Measurements from ENCODE around the gene LILRB1. TPM values are rescaled to one million over a fixed set of nuclear protein-coding genes. Genes with fewer than 3 reads are reported as not detected.
A peak's percentile ranks its signal among the peaks of the same experiment; 100 is the strongest.
"Not testable (repeated sequence)": the region's sequence is repeated elsewhere in the genome, so short reads cannot be mapped to it uniquely, and the experiment has no call there.

Gene LILRB1
- total RNA-seq, 1 donor from 2014 or later: 23.6 TPM

- no peaks in the 10 kb centered on the region for H3K9me3 ChIP-seq
- H3K4me1 ChIP-seq: no peaks in the 10 kb centered on the region
- H3K36me3 ChIP-seq: no peaks in the 10 kb centered on the region
- peak; percentile 55 for ATAC-seq
- intact Hi-C loops (cut with DNase I): no loop called here
- TF ChIP-seq, protein P1, sequence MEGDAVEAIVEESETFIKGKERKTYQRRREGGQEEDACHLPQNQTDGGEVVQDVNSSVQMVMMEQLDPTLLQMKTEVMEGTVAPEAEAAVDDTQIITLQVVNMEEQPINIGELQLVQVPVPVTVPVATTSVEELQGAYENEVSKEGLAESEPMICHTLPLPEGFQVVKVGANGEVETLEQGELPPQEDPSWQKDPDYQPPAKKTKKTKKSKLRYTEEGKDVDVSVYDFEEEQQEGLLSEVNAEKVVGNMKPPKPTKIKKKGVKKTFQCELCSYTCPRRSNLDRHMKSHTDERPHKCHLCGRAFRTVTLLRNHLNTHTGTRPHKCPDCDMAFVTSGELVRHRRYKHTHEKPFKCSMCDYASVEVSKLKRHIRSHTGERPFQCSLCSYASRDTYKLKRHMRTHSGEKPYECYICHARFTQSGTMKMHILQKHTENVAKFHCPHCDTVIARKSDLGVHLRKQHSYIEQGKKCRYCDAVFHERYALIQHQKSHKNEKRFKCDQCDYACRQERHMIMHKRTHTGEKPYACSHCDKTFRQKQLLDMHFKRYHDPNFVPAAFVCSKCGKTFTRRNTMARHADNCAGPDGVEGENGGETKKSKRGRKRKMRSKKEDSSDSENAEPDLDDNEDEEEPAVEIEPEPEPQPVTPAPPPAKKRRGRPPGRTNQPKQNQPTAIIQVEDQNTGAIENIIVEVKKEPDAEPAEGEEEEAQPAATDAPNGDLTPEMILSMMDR (IDR thresholded peaks at IDR 0.05): no peak
- H3K27me3 ChIP-seq: peaks cover 8% of the 10 kb centered on the region
- H3K27ac ChIP-seq: no peak overlapping the region
- peak overlapping the region; percentile 32 for H3K4me3 ChIP-seq
- no peak for DNase-seq
Observed at GRCh38 chr19:54630782-54631181, 498 bp downstream of the LILRB1 start.

DNA sequence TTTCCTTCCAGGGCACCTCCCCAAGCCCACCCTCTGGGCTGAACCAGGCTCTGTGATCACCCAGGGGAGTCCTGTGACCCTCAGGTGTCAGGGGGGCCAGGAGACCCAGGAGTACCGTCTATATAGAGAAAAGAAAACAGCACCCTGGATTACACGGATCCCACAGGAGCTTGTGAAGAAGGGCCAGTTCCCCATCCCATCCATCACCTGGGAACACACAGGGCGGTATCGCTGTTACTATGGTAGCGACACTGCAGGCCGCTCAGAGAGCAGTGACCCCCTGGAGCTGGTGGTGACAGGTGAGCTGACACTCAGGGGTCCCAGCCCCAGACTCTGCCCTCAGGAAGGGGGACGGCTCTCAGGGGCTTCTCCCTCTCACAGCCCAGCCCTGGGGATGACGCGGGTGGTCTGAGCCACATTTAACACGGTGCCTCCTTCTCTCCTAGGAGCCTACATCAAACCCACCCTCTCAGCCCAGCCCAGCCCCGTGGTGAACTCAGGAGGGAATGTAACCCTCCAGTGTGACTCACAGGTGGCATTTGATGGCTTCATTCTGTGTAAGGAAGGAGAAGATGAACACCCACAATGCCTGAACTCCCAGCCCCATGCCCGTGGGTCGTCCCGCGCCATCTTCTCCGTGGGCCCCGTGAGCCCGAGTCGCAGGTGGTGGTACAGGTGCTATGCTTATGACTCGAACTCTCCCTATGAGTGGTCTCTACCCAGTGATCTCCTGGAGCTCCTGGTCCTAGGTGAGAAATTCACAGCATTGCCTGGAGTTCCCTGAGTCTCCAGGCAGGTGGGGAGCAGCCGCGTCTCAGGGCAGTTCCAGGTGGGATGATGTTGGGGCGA, 1.4 kb downstream of the LILRB1 start:
- H3K4me1 ChIP-seq; DNase-seq; H3K9me3 ChIP-seq; H3K27me3 ChIP-seq; intact Hi-C loops (cut with DNase I); H3K36me3 ChIP-seq; ATAC-seq; H3K27ac ChIP-seq; H3K4me3 ChIP-seq: not testable (repeated sequence)

DNA sequence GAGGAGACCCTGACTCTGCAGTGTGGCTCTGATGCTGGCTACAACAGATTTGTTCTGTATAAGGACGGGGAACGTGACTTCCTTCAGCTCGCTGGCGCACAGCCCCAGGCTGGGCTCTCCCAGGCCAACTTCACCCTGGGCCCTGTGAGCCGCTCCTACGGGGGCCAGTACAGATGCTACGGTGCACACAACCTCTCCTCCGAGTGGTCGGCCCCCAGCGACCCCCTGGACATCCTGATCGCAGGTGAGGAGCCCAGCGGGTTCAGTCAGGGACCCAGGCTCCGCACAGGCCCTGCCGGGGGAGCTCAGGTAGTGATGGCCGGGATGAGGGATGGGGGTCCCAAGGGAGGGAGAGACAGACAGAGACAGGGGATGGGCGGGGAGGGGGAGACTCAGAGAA, 2.2 kb downstream of the LILRB1 start:
- H3K9me3 ChIP-seq; H3K27me3 ChIP-seq; DNase-seq; intact Hi-C loops (cut with DNase I); H3K27ac ChIP-seq; H3K36me3 ChIP-seq; H3K4me1 ChIP-seq; H3K4me3 ChIP-seq; ATAC-seq: not testable (repeated sequence)

DNA sequence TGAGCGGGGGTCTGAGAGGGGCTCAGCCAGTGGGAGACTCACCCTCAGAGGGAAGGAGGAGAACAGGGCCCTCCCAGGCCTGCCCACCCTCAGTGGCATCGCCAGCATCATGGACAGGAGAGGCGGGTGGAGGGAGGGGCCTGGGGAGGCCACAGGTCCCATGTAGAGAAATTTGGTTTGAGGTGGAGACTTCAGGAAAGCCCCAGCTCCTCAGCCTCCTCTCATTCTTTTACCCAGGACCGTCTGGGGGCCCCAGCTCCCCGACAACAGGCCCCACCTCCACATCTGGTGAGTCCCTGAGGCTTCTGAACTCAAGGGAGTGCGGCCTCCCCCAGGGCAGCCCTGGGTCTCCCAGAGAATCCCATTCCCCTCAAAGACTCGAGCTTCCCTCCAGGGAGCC, 3.1 kb downstream of the LILRB1 start:
- H3K4me3 ChIP-seq: no peak overlapping the region
- H3K36me3 ChIP-seq: no peaks in the 10 kb centered on the region
- TF ChIP-seq, protein P1 (IDR thresholded peaks at IDR 0.05): no peak
- no peak for DNase-seq
- intact Hi-C loops (cut with DNase I): no loop called here
- no peak overlapping the region for H3K27ac ChIP-seq
- H3K9me3 ChIP-seq: no peaks in the 10 kb centered on the region
- no peak for ATAC-seq
- no peaks in the 10 kb centered on the region for H3K4me1 ChIP-seq
- H3K27me3 ChIP-seq: peaks cover 8% of the 10 kb centered on the region

- H3K9me3 ChIP-seq; H3K4me1 ChIP-seq; DNase-seq; H3K36me3 ChIP-seq; H3K4me3 ChIP-seq; intact Hi-C loops (cut with DNase I); H3K27ac ChIP-seq; ATAC-seq; H3K27me3 ChIP-seq: not testable (repeated sequence)
Observed at GRCh38 chr19:54636081-54636480, 5.8 kb downstream of the LILRB1 start.

DNA sequence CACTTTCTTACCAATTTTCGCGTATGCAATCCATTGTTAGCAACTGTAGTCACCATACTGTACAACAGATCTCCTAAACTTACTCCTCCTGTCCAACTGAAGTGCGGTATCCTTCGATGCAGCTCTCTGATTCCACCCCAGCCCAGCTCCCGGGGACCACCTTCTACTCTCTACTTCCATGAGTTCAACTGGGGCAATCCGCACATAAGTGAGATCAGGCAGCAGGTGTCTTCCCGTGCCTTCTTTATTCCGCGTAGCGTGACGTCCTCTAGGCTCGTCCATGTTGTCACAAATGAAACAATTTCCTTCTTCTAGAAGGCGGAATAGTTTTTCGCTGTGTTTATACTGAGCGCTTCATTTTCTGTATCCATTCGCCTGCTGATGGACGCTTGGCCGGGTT, 8.4 kb downstream of the LILRB1 start:
- DNase-seq (no peak), ATAC-seq (no peak)
- Histone ChIP-seq H3K36me3 (no peaks in the 10 kb centered on the region), H3K27ac (no peak overlapping the region), H3K9me3 (no peaks in the 10 kb centered on the region), H3K4me3 (no peak overlapping the region), H3K27me3 (no peaks in the 10 kb centered on the region), H3K4me1 (no peaks in the 10 kb centered on the region)
- intact Hi-C loops (cut with DNase I): no loop called here
- TF ChIP-seq, protein P1 (IDR thresholded peaks at IDR 0.05): no peak

DNA sequence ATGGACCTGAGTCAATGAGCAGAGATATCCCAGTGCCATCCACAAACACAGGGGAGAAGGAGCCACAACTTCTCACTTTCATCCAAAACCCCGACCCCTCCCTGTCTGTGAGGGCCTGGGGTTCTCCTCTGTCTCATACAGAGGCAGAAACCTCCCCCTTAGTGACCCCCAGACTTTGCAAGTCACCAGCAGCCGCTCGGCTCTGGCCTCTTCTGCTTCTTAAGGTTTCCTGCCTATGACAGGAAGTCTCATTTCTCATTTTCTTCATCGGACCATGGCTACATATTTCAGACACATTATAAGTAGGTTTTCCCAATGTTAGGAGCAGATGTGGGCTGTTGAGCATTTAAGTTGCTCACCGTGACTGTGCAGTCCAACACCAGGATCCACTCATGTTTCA, 12.7 kb downstream of the LILRB1 start:
- H3K9me3 ChIP-seq; H3K4me3 ChIP-seq; H3K4me1 ChIP-seq; H3K27ac ChIP-seq; intact Hi-C loops (cut with DNase I); H3K27me3 ChIP-seq; H3K36me3 ChIP-seq: not testable (repeated sequence)
- DNase-seq: peak; percentile 61
- peak; percentile 59 for ATAC-seq

DNA sequence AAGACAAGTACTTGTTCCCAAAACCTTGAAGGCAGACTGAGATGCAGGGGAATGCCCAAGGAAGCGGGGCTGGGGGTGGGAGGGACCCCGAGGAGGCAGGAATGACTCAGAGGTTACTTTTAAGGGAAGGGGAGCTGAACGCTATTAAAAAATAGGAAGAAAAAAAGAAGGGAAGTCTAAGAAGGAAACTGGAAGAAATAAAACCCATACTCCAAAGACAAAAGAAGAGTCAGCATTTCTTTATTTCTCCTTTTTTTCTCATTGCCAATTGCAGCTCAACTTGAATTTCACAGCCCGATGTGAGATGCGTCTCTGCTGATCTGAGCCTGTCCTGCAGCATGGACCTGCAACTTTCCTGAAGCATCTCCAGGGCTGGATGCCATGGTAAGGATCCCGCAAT, 13.3 kb downstream of the LILRB1 start:
- H3K27me3 ChIP-seq; H3K36me3 ChIP-seq; intact Hi-C loops (cut with DNase I); H3K4me3 ChIP-seq; H3K27ac ChIP-seq; H3K4me1 ChIP-seq; H3K9me3 ChIP-seq: not testable (repeated sequence)
- DNase-seq: peak; percentile 52
- ATAC-seq: peak; percentile 66
